Choroid plexus epithelial cell (primary cell): ENCODE data around the gene VGLL4.

Experiments used
- DNase-seq: peaks from one replicate; pipeline ENCODE4 v3.0.0-alpha.2; 2010; ENCODE audit warnings: low read depth
- H3K4me3 ChIP-seq: 2 replicates; pipeline ENCODE4 v1.5.1; 2011; ENCODE audit warnings: low read depth, mild to moderate bottlenecking, control low read depth, low read length, moderate library complexity
- CTCF ChIP-seq: conservative IDR thresholded peaks from 2 replicates; pipeline ENCODE4 v1.5.1; 2011; ENCODE audit warnings: low read depth, mild to moderate bottlenecking, control low read depth, inconsistent platforms, low read length, moderate library complexity

The VGLL4 gene

GRCh38 chr3:11606865-11607440 lies 36.8 kb downstream of the VGLL4 start:
- no peak for TF ChIP-seq CTCF
- H3K4me3 ChIP-seq: no peak overlapping the region
- DNase-seq: peak; percentile 42

GRCh38 chr3:11606090-11606784 lies 37.5 kb downstream of the VGLL4 start:
- H3K4me3 ChIP-seq: no peak overlapping the region
- no peak for TF ChIP-seq CTCF
- DNase-seq: no peak

GRCh38 chr3:11605398-11605797 lies 38.3 kb downstream of the VGLL4 start:
- no peak for DNase-seq
- no peak for TF ChIP-seq CTCF
- H3K4me3 ChIP-seq: no peak overlapping the region

DNA sequence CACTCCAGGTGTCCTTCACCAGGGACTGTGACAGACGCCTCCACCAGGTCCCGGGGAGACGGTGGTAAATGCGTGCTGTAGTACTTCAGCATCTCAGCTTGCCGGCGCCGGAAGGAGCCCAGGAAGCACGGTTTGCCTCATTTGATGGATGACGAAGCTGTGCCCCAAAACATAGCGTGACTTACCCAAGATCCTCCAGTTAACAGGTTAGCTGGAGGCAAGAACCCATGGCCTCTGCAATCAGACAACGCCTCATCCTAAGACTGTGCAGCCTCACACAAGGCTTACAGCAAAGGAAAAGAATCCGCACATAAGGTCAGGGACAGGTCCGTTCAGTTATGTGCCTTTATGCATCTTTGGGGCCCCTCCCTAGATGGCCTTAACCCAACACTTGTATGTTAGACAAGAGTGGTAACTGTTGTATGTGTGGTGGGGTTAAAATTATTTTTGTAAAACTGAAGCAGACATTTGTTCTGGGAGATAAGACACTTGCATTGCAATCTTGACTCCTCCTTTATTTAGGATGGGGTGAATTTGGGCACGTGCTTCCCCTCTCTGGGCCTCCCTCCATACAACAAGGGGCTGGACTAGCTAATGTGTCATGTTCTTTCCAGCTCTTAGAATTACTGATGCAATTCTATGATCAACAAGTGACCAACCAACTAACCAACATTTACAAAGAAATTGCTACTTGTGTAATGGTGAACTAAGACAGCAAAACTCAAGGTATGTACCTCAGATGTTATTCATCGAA lies 39.4 kb downstream of the VGLL4 start:
- H3K4me3 ChIP-seq: peak overlapping the region; percentile 4
- peak; percentile 93 for DNase-seq
- TF ChIP-seq CTCF: no peak

- TF ChIP-seq CTCF: no peak
- DNase-seq: peak; percentile 94
- peak overlapping the region; percentile 8 for H3K4me3 ChIP-seq
Observed at GRCh38 chr3:11603628-11604027, 40.1 kb downstream of the VGLL4 start.

- no peak for TF ChIP-seq CTCF
Observed at GRCh38 chr3:11602886-11603527, 40.7 kb downstream of the VGLL4 start.

More at GRCh38 chr3:11602886-11603527, 40.7 kb downstream of the VGLL4 start:
- H3K4me3 ChIP-seq: no peak overlapping the region
- DNase-seq: no peak
